NCI-H2171 (cell line): ENCODE data around the gene CCDC183.
"Not testable (repeated sequence)": the region's sequence is repeated elsewhere in the genome, so short reads cannot be mapped to it uniquely, and the experiment has no call there.

Experiments used
- DNase-seq: peaks from one replicate; lab custom pipeline; 2025; lab: John Stamatoyannopoulos, UW

CCDC183 gene

GRCh38 chr9:136825295-136826187 lies 29.4 kb downstream of the CCDC183 start:
- DNase-seq: no peak

- no peak for DNase-seq
Observed at GRCh38 chr9:136826188-136826541, 30.0 kb downstream of the CCDC183 start.

DNA sequence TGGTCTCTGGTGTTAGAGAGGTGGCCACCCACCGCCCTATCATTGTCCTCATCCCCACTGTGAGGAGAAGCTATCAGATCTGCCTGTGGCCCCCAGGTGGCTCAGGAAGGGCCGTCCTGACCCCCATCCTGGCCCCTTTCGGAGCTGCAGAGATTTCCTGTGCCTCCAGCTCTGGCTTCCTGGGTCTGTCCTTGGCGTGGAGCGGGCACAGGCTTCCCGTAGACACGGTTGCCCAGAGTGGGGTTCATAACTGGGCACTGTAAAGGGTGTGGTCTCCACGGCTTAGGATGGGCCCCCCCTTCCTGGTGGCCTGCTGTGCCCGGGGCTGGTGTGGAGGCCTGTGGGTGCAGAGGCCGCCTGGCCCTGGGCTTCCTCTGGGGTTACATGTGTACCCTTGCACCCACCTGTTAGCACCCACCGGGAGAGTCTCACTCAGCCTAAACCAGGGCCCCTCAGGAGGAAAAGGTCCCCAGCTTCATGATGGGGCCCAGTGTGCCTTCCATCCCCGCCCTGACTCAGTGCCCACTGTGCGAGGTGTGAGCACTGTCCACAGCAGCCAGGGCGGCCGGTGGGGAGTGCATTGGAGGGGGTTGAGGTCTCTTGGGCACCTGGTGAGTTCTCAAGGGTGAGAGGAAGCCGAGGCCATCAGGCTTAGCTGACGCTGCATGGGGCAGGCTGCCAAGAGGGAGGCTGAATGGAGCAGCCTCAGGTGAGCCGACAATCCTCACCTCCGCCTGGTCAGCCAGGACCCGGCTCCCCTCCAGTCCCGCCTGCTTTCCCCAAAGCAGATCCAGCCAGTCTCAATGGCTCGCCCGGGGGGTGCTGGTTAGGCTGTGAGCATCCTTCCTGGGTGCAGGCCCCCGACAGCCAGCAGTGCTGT lies 30.8 kb downstream of the CCDC183 start:
- no peak for DNase-seq

GRCh38 chr9:136827794-136828473 lies 31.8 kb downstream of the CCDC183 start:
- no peak for DNase-seq

DNA sequence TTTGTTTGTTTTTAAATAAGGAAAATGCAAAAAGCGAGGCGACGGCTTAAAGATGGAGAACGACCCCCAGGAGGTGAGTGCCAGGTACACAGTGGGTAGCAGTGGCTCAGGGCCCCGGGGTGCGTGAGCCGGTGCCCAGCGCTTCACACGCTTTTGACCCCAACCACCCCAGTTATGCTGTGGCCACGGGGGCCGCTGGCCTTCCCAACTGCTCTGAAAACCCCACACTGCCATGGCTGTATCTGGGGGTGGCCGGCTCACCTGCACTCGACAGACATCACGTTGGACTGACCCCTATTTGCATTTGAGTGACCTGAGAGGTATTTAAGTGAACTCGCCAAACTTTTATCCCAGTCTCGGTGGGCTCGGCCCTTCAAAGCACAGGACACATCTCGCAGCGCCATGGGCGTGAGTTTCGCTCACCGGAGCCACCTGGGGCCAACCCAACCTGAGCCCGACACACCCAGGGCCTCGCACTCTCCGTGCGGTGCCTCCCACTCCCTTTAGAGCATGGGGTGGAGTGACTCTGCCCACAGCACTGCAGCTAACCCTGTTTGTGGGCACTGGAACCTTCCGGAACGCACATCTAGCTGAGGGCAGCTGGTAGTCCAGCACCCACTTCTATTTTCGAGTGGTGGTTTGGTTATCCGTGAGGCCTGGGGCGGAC lies 32.5 kb downstream of the CCDC183 start:
- DNase-seq: no peak

GRCh38 chr9:136829412-136829811 lies 33.3 kb downstream of the CCDC183 start:
- no peak for DNase-seq

DNA sequence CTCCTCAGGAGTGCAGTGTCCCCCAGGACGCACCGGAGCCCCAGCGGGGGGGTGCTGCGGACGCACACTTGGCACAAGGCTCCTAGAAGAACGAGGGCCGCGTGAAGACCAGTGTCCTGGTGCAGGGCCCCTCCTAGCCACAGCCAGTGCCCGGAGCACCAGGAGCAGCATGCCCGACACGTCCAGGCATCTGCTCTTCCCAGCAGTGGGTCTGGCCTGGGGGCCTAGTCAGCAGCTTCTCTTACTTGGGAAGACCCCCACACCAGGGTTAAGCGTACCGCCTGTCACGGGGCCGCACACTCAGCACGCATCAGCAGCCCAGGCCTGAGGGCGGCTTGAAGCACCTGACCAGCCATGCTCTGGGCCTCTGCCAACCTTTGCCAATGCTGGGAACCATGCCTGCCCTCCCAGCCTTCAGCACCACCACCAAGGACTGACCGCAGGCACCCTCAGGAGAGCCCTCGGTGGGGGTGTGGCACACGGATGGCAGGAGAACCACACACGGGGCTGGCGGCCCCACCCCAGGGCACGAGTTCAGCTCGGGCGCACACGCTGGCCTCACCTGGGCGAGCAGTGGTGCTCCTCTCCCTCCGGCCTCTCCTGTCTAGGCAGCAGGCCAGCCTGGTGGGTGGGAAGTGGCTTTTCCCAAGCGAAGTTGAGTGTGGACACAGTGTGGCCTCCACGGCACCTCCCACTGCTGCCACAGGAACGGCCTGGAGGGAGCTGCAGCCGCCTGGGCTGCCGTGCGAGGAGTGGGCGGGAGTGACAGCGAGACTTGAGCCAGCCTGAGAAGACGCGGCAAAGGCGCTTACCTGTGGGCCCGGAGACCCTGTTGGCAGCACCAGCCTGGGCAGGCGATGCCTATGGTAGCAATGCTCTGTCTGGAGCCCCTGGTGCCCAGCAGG lies 34.1 kb downstream of the CCDC183 start:
- no peak for DNase-seq

GRCh38 chr9:136831002-136831719 lies 35.0 kb downstream of the CCDC183 start:
- DNase-seq: no peak

GRCh38 chr9:136831720-136832104 lies 35.6 kb downstream of the CCDC183 start:
- no peak for DNase-seq

DNA sequence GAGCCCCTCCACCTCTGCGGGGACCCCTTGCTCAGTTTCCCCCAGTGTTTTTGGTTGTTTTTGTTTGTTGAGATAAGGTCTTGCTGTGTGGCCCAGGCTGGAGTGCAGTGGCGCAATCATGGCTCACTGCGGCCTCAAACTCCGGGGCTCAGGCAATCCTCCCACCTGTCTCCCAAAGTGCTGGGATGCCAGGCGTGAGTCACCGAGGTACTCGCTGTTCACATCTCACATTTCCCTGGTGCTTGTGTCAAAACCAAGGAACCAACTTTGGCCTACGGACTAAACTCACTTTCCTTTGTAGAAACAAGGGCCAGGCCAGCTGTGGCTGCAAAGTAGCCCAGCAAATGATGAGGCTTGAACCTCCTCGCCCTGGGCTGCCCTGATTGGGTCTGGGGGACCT lies 36.4 kb downstream of the CCDC183 start:
- DNase-seq: no peak

DNA sequence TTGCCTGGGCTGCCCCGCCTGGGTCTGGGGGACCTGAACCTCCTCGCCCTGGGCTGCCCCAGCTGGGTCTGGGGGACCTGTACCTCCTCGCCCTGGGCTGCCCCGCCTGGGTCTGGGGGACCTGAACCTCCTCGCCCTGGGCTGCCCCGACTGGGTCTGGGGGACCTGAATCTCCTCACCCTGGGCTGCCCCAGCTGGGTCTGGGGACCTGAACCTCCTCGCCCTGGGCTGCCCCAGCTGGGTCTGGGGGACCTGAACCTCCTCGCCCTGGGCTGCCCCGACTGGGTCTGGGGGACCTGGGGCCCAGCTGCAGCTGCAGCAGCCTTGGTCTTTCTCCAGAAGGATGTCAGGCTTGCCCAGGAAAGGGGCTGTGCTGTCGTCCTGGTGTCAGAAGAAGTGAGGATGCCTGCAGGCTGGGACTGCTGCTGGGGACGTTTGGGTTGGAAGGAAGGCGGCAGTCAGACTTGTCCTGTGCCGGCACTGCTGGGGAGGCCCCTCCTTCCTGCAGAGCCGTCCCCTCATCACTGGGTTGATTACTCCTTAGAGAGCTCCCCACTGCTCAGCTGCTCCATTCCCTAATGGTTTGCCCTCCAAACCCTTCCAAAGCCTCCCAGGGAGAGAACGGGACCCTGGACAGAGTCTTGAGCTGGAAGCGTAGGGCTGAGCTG lies 37.4 kb downstream of the CCDC183 start:
- DNase-seq: not testable (repeated sequence)

DNA sequence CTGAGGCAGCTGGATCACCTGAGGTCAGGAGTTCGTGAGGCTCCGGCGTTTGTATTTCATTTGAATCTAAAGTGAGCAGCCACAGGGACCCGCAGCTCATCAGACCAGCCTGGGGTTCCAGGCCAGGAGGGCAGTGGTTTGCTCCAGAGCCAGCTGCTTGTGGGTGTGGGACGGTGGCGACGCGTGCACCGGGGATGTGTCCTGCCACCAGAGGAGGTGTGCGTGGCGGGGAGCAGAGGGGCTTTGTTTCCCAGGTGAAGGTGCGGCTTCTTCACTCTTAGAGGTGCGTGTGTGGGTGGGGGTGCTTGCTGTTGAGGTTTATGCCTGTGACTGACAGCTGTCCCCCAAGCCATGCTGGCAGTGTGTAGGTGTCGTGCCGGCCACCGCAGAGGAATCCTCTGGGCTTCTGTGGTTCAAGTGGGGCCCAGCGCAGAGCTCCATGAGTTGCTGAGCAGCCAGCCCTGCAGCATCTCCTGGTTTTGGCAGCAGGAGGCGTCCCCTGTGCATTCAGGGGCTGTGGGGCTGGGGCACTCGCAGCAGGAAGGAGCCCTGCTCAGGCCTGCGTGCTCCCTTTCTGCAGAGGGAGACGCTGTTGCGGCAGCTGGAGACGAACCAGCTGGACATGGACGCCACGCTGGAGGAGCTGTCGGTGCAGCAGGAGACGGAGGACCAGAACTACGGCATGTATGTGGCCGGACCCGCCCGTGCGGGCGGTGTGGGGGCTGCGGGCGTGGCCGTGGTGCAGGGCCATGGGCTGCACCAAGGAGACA lies 39.2 kb downstream of the CCDC183 start:
- DNase-seq: no peak

GRCh38 chr9:136835932-136836904 lies 40.1 kb downstream of the CCDC183 start:
- no peak for DNase-seq

- no peak for DNase-seq
Observed at GRCh38 chr9:136837146-136837855, 41.2 kb downstream of the CCDC183 start.

DNA sequence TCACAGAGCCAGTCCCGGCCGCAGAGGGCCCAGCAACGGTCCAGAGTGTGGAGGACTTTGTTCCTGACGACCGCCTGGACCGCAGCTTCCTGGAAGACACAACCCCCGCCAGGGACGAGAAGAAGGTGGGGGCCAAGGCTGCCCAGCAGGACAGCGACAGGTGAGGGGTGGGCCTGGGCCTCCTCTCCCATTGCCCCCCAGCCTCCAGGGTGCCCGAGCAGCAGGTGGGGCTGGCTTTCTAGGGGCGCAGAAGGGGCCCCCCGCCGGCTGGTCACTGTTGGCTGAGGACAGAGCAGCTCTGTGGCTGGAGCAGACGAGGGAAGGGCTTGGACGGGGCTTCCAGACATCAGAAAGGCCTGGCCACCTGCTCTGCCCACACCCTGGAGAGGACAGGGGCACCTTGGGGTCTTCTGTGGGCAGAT lies 41.7 kb downstream of the CCDC183 start:
- DNase-seq: not testable (repeated sequence)

GRCh38 chr9:136838314-136839228 lies 42.4 kb downstream of the CCDC183 start:
- no peak for DNase-seq
